GM12872 (cell line): ENCODE results near the gene RGS7BP.

ENCODE experiments used
- TF ChIP-seq, protein P1 (sequence below): IDR thresholded peaks from 3 replicates; pipeline ENCODE4 v1.5.1; 2011; ENCODE audit warnings: low read depth, mild to moderate bottlenecking, low read length, moderate library complexity; ENCODE audit not compliant: insufficient read depth

The RGS7BP gene

DNA sequence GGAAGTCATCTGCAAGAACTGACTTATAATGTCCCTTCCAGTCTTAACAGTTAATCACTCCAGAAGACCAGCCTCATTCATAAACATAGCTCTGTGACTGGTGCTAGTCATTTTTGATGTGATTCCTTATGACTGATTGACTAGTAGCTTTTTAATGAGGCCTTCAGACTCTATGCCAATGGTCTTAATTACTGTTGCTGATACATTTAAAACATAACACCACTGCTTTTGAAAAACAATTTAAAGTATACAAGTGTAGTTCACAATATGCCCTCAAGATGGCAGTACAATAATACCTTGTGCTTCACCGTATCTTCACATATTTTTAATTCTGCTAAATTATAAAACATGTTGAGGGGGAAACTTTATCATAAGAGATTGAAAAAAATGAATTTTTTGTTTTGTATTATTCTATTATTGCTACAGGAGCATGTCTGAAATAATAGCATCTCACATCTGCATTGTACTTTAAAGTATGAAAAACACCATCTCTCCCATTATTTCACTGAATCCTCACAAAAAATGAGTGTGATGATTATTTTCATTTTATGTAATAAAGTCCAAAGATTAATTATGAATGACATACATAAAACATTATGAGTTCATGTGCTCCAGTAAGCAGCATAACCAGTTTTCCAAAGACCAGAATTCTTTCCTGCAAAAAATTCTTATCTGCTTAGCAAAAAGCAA, 129.3 kb downstream of the RGS7BP start:
- TF ChIP-seq, protein P1, sequence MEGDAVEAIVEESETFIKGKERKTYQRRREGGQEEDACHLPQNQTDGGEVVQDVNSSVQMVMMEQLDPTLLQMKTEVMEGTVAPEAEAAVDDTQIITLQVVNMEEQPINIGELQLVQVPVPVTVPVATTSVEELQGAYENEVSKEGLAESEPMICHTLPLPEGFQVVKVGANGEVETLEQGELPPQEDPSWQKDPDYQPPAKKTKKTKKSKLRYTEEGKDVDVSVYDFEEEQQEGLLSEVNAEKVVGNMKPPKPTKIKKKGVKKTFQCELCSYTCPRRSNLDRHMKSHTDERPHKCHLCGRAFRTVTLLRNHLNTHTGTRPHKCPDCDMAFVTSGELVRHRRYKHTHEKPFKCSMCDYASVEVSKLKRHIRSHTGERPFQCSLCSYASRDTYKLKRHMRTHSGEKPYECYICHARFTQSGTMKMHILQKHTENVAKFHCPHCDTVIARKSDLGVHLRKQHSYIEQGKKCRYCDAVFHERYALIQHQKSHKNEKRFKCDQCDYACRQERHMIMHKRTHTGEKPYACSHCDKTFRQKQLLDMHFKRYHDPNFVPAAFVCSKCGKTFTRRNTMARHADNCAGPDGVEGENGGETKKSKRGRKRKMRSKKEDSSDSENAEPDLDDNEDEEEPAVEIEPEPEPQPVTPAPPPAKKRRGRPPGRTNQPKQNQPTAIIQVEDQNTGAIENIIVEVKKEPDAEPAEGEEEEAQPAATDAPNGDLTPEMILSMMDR, result peak; percentile 55; the same call in 2 of the 3 replicates

DNA sequence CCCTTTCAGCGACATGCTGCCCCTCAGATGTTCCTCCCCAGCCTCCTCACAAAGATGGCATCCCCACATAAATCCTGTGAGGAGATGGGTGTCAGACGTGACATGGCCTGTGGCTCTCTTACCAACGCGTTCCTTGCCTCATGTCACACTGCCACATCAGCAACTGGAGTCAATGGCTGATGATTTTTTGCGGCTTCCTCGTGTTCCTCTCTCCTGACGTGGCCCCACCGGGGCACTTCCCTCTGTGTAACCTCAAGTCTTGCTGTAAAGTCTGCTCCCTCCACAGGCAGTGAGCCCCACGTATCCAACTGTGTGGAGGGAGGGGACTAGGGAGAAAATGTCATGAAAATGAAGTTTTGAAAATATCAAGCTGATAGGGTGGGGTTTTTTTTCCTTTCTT, 131.3 kb downstream of the RGS7BP start:
- TF ChIP-seq, protein P1, result no peak

DNA sequence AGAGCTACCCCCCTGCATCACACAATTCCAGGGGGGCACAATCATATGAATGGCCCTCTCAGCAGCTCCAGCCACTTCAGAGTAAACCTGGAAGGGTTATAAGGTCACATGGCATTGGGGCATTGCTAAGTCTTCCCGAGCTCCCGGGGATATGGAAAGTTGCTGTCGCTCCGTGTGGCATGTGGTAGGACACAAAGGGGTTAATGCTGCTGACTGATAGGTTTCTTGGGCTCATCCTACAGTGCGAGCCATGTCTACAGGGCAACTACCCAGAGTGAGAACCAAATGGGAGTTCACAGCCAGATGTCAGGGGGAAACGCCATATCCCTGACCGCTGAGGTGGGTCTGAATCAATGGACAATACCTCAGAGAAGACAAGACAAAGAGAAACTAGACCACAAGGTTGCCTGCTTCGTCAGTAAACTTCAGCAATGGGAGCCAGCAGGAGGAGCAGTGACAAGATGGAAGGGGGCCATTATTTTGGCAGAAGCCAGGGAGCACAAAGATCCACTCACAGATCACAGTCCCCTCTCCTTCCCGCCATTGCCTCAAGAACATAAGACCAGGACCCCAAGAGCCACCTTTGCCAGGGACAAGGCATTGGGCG, 132.1 kb downstream of the RGS7BP start:
- TF ChIP-seq, protein P1, result 0 out of 3 replicates have a peak, but pooled peaks have one; percentile 10

DNA sequence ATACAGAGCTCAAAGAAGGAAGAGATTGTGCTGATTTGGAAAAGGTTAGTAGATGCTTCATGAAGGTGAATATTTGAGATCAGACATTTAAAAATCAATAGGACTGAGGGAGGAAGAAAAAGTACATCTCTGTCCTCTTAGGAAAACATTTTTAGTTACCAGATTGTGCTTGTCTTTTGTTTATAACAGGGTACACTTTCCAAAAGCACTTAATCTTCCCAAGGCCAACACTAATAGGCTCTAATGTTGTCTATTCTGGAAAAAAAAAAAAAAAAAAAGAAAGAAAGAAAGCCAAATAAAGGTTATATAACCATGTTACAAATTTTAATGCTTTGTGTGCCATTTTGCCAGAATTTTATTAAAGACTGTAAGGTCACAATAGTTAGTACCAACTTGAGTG, 139.0 kb downstream of the RGS7BP start:
- TF ChIP-seq, protein P1, result no peak

DNA sequence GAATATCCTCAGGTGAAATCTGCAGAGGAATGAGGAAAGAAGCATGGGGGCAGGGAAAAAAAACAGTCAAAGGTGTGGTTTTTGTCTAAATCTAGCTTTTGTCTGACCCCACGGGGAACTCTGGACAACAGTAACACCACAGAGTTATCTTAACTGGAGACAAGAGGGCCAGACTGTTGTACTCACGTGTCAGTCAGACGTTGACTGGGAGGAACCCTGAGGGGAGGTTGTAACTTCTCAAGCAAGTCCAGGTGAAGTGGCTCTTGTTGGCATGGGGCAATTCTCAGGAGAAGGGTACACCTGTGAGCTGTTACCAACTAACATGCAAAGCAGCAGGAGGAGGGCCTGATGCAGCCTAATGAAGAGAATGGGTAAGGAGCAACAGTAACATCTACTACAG, 140.4 kb downstream of the RGS7BP start:
- TF ChIP-seq, protein P1, result no peak

DNA sequence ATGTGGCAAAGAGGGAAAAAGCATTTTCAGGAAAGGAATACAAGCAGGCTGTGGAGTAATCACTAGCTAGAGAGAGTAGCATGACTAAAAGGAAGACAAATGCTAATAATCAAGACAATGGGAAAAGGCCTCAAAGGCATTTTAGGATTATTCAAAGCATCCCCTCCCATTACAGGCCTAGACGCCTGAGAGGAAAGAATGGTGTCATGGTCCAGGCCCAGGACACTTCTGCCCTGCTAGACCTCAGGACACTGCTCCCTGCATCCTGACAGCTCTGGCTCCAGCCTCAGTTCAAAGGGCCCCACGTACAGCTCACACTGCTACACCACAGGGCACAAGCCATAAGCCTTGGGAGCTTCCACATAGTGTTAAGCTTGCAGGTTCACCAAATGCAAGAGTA, 143.7 kb downstream of the RGS7BP start:
- TF ChIP-seq, protein P1, result no peak

DNA sequence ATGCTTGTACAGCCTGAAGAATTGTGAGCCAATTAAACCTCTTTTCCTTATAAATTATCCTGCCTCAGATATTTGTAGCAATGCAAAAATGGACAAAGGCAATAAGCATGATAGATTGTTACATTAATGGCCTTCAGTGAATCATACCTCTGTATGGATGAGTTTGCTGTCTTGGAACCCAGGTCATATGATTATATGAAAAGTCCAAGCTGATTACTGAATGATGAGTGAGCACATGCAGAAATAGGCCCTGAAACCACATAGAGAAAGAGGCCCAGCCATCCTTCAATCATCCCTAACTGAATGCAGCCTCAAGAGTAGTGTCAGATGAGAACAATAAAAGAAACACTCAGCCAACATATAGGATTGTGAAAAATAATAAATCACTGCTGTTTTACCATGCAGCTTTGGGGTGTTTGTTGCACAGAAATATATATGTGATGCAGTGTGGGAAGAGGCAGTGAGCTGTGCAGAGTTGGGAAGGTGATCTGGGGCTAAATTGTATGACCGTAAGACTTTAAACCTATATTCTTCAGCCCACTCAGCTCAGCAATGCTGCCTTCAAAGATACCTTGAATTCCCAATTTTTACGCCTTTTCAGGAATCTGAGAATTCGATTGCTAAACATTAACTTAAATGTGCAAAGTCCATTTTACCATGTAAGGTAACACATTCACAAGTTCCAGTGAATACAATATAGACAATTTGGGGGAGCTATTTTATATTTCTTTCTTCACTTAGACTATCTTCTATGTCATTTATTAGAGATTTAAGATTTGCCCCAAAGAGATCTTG, 148.1 kb downstream of the RGS7BP start:
- TF ChIP-seq, protein P1, result no peak
